ENCODE data around the gene MLC1.

Gene MLC1

DNA sequence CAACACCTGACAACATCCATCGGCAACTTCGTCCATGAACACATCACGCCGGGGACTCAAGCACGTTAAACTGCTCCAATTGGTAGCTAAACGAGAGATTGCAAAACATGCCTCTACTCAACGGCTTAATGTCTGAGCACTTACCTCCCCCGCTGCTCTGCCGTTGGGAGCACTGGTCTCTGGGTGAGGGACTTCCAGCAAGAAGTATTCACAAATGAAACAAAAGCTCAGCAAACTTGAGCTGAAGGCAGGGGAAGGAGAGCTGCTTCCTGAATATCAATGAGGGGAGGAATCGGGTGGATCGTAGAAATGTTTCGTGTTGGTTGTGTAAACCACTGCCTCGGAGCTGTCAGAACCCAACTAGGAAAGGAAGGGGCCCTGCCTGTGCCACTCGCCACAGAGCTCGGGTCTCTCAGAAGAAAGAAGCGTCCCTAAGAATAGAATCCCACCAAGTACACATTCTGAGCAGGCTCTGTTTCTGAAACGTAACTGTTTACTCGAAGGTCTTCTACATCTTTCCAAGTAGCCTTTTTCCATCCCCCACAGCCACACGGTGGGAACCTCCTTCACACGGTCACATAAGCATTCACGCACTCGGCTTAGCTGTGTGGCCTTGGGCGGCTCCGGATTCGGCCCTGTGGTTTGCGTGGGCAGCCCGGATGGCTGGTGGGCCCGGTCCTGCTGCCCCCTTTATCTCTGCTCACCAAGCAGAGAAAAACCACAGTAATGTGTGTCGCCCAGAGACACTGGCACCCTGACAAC lies at the start of gene MLC1:
TSS of gene MLC1 (minus strand) at position 216 of the 762 bp plus-strand sequence. CDS start 524 bp downstream, outside the sequence.
- peak in 1 of 2 donors; percentile 47 for DNase-seq

DNA sequence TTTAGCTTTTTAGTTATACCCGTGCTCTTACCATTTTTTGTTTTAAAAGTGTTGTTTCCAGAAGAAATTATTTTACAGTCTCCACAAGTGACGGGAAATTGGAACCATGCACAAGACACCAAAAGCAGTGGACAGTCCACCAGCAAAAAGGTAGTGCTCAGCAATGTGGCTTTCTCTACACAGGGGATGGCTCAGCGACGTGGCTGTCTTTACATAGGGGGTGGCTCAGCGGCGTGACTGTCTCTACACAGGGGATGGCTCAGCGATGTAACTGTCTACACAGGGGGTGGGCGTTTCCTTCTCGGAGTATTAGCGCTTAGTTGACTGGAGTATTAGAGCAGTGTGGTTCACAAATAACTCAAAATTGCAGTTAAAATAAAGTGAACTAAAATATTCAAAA lies 49.3 kb upstream of the MLC1 start:
- no peak for DNase-seq

DNA sequence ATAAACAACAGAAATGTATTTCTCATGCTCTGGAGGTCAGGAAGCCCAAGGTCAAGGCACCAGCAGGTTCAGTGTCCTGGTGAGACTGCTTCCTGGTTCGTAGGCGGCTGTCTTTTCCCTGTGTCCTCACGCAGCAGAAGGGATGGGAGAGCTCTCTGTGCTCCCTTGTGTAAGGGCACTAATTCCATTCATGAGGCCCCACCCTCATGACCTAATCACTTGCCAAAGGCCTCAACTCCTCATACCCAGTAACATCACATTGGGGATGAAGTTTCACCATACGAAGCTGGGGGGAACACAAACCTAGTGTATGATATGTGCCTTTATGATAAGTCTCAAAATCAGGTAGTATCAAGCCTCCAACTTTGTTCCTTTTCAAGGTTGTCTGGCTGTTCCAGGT lies 46.7 kb upstream of the MLC1 start:
- DNase-seq = no peak

DNA sequence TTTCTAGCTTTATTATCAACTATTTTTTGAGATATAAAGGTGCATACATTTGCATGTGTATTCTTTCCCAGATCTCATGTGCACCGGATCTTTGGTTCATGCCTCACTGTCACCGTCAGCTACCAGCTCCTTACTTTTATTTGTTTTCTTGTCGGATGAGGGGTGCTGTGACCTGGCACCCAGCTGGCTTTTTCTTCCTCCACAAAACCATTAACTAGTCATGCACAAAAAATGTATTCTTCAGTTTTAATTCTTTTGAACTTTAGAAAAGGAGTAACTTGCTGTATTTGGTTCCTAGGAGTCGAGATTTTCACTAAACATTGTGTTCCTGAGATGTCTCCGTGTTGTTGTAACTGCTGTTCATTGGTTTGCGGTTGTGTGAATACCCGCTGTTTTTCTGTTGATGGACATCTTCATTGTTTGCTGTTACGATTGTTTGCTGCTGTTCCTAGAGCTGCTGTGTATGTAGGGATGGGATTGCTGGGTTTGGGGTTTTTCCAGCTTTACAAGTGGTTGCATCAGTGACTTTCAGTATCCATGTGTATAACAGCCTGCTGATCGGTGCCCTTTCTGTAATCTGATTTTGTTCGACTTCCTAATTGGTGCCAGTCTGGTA lies 44.0 kb upstream of the MLC1 start:
- no peak for DNase-seq

DNA sequence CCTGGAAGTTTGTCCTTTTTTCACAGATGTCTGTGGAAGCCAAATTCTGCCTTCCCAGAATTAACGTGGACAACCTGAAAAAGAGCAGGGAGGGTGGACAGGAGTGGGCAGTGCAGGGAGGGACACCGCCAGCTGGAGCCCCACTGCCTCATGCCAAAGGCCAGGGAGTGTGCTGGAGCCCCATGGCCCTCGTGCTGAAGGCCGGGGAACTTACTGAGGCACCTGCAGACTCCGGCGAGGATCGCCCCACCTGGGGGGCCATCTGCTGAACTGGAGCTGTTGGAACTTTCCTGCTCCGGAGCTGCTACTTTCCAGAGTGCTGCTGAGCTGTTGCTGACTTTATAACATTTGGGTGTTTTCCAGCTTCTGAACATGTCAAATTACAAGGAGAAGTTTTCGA lies 39.8 kb upstream of the MLC1 start:
- no peak for DNase-seq

DNA sequence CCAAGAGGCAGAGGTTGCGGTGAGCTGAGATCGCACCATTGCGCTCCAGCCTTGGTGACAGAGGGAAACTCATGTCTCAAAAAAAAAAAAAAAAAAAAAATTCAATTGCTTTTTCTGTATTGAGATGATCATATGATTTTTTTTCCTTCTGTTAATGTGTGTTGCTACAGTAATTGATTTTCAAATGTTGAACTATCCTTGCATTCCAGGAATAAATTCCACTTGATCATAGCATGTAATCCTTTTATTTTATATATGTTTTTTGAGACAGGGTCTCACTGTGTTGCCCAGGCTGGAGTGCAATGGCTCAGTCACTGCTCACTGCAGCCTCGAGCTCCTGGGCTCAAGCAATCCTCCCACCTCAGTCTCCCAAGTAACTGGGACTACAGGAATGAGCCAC lies 37.9 kb upstream of the MLC1 start:
- DNase-seq = no peak

DNA sequence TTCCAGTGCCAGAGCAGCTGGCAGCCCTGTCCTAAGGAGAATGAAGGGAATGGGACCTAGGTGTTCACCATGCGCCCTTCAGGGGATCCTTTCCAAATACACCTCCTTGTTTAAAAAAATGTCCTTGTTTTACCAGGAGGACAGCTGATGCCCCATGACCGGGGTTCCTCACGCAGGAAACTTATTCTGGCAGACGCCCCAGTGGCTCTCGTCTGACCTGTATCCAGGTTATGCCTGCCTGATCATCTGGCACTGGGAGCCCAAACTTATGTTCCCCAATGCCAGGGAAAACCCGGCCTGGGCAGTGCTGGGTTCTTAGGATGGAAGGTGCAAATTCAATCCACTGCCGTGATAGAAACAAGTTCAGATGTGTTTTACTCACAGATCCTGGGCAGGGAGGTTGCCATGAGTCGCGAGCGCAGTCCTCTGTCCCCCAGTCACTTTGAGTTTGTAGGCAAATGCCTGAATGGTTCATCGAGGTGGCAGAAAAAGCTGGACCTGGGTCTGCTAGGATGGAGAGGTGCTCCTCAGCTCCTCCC lies 36.0 kb upstream of the MLC1 start:
- DNase-seq = no peak

DNA sequence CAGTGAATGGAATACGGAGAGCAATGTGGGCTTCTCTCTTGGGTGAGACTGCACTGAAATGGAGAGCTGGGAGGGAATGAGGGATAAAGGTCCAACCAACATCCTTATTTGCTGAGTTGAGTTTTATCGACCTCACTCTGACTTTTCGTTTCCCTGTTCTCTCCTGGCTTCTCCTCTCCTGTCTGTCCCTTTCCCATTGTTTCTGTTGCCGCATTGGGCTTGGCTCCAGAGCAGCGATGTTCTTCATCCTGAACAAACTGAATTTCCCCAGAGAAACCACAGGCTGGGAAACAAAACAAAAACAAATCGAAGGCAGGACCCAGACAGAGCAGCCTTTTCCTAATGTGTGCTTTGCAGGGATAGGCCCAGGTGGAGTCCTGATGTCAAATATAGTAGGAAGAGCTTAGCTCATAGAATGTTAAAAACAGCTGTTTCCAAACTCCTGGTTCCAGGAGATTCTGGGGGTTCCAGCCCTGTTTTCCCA lies 34.6 kb upstream of the MLC1 start:
- no peak for DNase-seq

DNA sequence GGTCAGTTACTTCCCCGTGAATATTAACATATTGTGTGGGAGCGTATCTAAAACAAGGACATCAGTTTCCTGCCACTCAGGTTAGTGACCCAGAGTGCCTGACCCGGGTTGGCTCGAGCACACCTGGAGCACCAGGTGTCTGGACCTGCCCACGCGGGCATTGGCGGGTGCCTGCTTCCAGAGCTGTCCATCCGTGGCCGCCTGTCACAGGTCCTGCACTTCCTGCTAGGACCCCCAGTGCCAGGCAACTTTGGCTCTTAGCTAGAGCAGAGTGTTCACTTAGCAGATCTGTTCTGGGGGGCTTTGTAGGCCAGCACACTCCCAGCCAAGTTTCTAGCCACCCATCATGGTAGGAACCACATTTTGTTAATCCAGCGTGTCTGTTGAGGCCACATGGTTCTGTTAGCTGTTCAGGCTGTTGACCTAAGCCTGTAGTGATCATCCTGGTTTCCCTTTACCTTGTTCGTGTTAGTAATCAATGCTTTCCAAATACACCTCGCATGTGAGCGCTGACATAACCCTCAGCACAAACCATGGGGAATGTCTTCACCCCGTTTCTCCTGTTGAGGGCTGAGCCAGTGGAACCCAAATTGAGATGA lies 34.0 kb upstream of the MLC1 start:
- DNase-seq = no peak

DNA sequence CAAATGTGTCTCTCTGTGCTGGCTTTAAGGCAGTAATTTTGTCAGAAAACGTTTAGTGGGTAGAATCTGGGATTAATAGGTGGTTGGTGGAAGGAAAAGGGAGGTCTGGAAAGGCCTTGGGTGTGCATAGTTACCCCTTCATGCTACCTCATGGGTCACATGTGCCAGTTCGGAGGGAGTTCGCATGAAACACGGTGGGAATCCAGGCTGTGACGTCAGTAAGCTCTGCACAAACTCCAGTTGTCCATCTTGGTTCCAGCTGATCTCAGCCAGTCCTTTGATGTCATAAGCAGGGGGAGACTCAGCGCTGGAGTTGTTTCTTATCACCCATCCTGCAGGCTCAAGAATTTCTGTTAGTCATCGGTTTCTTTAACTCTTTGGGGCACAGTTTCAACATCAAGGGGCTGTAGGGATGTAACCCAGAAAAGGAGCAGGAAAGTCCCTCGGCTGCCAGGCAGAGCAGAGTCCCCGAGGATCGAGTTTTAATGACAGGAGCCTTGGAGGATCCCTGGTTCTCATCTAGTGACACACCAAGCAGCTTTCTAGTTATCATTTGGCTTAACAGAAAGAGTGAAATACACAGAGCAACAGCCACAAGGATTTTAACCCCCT lies 33.4 kb upstream of the MLC1 start:
- no peak for DNase-seq

DNA sequence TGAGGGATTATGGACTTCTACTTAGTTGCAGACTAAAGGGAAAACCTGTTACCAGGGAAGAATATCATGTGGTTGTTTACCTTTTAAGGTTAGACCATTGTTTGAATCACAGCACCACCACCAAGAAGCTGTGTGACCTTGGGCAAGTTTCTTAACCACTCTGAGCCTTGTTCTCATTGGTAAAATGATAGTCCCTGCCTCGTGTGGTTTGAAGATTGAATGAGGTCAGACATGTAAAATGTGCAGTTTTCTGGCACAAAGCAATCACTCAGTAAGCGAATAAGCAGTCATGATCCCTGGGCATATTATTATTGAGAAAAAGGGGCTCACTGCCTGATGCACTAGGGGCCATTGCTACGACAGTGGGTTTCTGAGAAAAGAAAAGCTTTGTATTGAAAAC lies 32.9 kb upstream of the MLC1 start:
- no peak for DNase-seq

DNA sequence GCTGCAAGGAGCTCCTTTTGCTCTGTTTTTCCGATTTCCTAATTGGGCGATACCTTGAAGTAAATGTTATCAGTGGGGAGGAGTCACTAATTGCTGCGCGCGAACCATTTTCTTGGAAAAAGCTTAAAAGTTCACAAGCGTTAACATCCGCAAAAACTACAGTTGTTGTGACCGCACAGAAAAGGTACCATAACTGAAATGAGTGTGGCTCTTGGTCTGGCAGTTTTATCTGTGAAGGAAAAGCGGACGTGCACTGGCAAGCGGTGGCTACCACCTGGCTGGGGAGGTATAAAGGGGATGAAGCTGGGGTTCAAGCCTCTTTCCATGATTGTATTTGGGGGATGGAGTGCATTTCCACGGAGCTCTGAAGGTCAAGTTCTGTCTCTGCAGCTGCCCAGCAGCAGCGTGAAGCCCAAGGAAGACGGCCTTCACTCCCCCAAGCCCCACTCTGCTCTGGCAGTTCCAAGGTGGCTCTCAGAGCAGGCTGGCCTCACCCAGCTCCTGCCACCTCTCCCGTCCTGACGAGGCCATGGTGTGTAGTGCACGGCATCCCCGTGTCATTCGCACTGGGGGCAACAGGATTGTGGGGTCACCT lies 32.0 kb upstream of the MLC1 start:
- no peak for DNase-seq

DNA sequence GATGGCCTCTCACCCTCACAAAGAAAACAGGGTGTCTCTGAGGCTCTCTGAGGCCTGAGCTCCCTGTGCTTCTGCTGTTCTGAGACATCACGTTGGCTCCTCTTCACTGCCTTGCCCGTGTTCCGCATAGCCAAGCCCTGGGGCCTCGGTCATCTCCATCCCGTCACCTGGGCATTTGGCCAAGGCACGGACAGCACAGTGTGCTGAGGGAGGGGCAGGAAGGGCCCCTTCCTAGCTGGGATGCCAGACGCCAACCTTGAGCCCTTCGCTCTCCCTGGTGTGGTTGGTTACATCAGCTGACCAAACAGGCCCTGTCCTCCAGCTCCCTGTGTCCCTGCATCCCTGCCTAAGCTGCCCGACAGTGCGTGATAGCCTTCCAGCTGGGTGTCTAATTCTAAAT lies 30.5 kb upstream of the MLC1 start:
- DNase-seq = no peak

DNA sequence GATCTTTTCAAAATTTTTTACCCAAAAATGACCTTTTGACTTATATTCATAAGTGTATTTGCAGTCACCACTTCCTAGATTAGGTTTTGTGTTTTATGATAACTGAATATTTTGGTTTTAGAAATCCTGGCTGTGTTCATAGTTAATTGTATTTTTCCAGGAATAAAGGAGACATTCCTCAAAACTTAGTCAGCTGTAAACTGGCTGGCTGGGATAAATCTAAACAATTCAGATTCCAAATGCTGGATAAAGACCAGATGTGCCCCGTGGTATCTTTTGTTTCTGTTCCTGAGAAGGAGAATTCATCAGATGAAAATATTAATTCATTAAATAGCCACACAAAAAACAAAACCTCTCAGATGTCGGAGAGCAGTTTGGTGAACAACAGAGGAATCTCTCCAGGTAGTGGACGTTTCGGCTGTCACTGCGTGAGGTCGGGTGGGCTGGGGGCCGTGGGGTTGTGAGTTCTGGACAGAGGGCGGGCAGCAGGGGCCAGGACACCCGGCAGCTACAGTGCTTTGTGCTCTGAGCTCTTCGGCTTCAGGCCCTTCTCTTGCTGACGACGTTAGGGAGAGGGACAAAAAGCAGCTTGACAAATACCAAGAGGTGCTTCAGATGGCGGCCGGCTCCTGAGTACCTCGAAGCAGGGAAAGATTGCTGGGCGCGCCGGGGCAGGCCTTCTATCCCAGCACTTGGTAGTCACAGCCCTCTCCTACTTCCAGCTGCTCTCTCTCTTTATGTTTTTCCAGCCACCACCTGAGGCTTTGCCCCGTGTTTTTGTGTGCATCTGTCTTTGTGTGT lies 29.2 kb upstream of the MLC1 start:
- DNase-seq = no peak

DNA sequence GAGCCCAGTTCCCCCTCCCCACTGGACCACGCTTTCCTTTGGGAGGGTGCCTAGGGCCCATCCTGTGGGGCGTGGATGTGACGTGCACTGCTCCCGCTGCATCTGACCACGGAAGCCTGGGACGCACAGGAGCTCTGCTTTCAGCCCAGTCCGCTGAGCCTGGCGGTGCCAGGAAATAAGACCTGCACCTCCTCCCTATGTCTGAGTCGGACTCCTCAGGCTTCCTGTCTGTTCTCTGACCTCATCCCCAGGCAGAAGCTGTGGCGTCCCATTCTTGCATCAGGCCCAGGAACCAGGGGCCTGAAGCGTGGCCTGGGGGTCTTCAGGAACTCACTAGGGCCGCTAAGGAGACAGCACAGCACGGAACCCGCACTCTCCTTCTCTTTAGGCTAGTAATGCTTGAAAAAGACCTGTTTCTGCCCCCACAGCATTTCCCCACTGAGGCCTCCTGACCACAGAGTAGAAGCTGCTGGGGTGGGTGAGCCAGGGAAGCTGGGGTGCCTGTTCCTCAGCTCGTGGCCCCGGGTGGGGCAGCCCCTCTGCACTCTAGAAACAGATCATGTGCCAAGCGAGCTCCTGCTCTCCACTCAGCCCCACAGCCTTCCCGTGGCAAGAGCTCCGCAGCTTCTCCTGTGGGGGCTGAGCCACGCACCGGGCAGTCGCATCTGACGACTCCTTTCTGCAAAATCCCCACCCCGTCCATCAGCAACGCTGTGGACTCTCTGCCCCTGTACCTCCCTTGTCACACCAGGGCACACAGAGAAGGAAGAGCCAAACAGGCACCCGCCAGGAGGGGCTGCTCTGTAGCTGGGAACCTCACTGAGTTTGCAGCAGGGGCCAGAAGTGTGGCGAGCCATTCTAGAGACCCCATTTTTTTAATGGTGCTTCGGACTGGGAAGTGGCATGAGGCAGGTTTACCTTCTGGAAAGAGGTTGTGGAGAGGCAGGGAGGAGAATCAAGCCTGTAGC lies 27.2 kb upstream of the MLC1 start:
- DNase-seq = no peak

DNA sequence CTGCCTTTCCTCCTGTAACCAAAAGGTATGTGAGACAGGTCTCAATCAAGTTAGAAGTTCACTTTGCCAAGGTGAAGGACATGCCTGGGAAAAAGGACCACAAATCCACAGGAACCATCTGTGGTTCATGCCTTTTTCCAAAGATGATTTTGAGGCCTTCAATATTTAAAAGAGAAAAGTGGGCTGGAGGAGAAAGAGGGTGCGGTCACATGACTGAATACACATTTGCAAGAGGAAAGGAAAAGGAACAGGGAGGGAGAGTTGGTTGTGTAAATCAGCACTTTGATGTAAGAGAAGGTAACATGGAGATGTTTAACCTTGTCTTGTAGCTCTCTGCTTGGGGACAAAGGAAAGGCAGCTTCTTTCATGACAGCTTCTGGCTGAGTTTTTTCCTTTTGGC lies 25.8 kb upstream of the MLC1 start:
- no peak for DNase-seq

DNA sequence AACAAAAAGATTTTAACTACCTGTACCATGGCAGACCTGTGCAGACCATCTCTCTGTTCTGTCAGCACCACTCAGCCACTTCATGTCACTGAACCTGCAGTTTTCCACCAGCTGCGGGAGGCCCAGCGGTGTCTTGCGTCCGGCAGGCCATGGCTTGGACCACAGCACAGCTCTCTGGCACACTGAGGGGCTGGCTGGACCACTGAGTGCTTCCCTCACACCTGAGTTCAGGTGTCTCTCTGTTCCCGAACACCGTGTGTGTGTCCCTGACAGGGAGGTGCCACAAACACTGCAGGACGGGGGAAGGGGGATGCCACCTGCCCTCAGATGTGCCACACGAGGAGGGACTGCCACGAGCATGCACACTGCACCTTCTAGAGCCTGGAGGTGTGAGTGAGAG lies 22.3 kb upstream of the MLC1 start:
- no peak for DNase-seq

DNA sequence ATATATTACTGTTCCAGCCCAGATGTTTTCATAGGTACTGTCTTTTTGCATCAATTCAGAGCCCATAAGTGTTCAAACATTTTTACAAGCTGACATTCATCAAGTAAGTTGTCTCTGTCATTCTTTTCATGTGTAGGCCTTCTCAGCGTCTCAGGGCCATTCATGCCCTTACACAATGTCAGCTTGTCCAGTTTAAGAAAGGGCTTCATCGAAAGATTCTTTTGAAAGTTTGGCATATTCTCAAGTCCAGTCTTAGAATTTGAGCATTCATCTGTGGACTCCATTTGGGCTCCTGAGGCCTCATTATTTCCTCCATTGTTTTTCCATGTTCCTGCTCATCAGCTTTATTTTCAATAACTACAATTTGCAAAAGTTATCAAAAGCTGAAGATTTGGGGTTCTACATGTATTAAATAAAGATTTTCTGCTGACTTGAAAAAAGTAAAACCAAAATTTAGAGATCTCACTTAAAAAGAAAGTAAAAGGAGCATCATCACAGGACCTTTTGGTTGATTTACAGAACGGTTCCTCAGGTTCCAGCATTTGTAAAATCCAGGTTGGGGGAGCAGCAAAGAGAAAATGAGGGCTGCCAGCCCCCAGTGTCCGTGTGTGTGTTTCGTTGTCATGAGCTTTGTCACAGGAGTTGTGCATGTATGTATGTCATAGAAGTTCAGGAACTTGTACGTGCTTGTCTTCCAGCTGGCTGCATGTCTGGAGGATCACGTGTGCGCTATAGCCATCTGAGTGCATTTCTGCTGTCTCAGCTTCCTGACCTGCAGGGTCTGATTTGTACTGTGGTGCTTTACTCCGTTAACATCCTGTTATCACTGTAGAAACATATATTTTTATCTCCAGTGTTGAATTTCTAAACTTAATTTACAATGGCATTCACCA lies 20.2 kb upstream of the MLC1 start:
- DNase-seq = no peak

DNA sequence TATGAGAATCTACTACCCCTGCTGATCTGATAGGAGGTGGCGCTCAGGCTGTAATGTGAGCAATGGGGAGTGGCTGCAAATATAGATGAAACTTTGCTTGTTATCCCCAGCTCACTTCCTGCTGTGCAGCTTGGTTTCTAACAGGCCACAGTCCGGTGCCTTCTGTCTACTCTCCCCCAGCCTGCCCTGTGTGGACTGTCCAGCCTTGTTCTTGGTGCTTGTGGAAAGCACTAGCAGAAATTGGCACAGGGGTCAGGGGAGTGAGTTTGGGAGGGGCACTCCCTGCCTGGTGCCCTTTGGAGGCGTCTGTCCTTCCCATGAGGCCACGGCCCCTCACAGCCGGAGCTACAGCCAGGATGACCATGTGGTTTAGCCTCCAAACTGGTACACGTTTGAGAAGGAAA lies 18.9 kb upstream of the MLC1 start:
- no peak for DNase-seq

DNA sequence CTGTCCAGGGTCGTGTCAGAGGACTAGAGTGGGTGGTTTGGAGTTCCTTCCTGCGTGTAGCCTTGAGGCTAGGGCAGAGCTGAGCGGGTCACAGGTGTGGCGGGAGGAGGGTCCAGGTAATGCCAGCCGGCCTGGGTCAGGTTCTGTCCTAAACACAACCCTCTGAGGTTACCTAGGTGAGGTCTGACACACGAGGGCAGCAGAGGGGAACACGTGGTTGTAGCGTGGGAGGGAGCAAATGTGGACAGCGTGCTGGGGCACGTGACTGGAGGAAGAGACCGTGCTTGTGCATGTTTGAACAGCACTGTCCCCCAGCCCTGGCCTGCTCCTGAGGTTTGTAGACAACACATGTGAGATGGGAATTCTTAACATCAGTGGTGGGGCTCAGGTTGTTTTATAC lies 17.7 kb upstream of the MLC1 start:
- no peak for DNase-seq

Data from hippocampal formation (tissue), 2 donors.